ENCODE measurements around the gene ROR2. TPM values are rescaled to one million over a fixed set of nuclear protein-coding genes. Genes with fewer than 3 reads are reported as not detected.

The ROR2 gene
- total RNA-seq, 1 experiment from 2014 or later: 0.68 TPM

- H3K9me3 ChIP-seq: no peaks in the 10 kb centered on the region
- Mint-ChIP-seq H3K4me3 (ENCODE audit: unreplicated experiment) (no peak overlapping the region), H3K9me3 (ENCODE audit: unreplicated experiment) (no peaks in the 10 kb centered on the region), H3K27ac (ENCODE audit: unreplicated experiment) (no peak overlapping the region), H3K27me3 (ENCODE audit: insufficient read depth, unreplicated experiment) (peaks cover 3% of the 10 kb centered on the region), H3K36me3 (ENCODE audit: insufficient read depth, unreplicated experiment) (no peaks in the 10 kb centered on the region), H3K4me1 (ENCODE audit: low read depth, unreplicated experiment) (no peaks in the 10 kb centered on the region)
- POLR2A ChIA-PET: no interaction called here
- H3K27me3 ChIP-seq (replicated peaks; ENCODE audit: control insufficient read depth, insufficient read depth, low read length): no peaks in the 10 kb centered on the region
- intact Hi-C loops (cut with micrococcal nuclease; ENCODE audit: unreplicated experiment): no loop called here
- no peak overlapping the region for H3K4me3 ChIP-seq (ENCODE audit: low read depth, low read length)
- TF ChIP-seq CTCF (IDR thresholded peaks at IDR 0.05; ENCODE audit: insufficient read depth in 1 of 2, low read depth in 1 of 2, low read length in 1 of 2, severe bottlenecking in 1 of 2, unreplicated experiment in 1 of 2): no peak
- CTCF ChIA-PET: no interaction called here
- no peaks in the 10 kb centered on the region for H3K36me3 ChIP-seq (ENCODE audit: control insufficient read depth, insufficient read depth, low read length)
- H3K4me1 ChIP-seq: no peaks in the 10 kb centered on the region
- BruUV-seq (replicated peaks): no TSS peak
- DNase-seq: no peak
Measured at GRCh38 chr9:91825866-91826265, 124.2 kb downstream of the ROR2 start.

- Histone ChIP-seq H3K4me3 (ENCODE audit: low read depth, low read length) (no peak overlapping the region), H3K36me3 (ENCODE audit: control insufficient read depth, insufficient read depth, low read length) (no peaks in the 10 kb centered on the region), H3K9me3 (no peaks in the 10 kb centered on the region), H3K27me3 (replicated peaks; ENCODE audit: control insufficient read depth, insufficient read depth, low read length) (no peaks in the 10 kb centered on the region), H3K4me1 (no peaks in the 10 kb centered on the region)
- TF ChIP-seq CTCF (IDR thresholded peaks at IDR 0.05; ENCODE audit: insufficient read depth in 1 of 2, low read depth in 1 of 2, low read length in 1 of 2, severe bottlenecking in 1 of 2, unreplicated experiment in 1 of 2): no peak
- H3K27me3 Mint-ChIP-seq (ENCODE audit: insufficient read depth, unreplicated experiment): peaks cover 3% of the 10 kb centered on the region
- H3K4me3 Mint-ChIP-seq (ENCODE audit: unreplicated experiment): no peak overlapping the region
- ChIA-PET CTCF (no interaction called here), POLR2A (no interaction called here)
- H3K36me3 Mint-ChIP-seq (ENCODE audit: insufficient read depth, unreplicated experiment): no peaks in the 10 kb centered on the region
- intact Hi-C loops (cut with micrococcal nuclease; ENCODE audit: unreplicated experiment): no loop called here
- no peak for DNase-seq
- H3K4me1 Mint-ChIP-seq (ENCODE audit: low read depth, unreplicated experiment): no peaks in the 10 kb centered on the region
- H3K27ac Mint-ChIP-seq (ENCODE audit: unreplicated experiment): no peak overlapping the region
- H3K9me3 Mint-ChIP-seq (ENCODE audit: unreplicated experiment): no peaks in the 10 kb centered on the region
- no TSS peak for BruUV-seq (replicated peaks)
Measured at GRCh38 chr9:91825422-91825821, 124.6 kb downstream of the ROR2 start.

GRCh38 chr9:91824601-91825305 lies 125.3 kb downstream of the ROR2 start:
- H3K36me3 ChIP-seq (ENCODE audit: control insufficient read depth, insufficient read depth, low read length): no peaks in the 10 kb centered on the region
- Mint-ChIP-seq H3K27me3 (ENCODE audit: insufficient read depth, unreplicated experiment) (peaks cover 3% of the 10 kb centered on the region), H3K27ac (ENCODE audit: unreplicated experiment) (no peak overlapping the region), H3K9me3 (ENCODE audit: unreplicated experiment) (no peaks in the 10 kb centered on the region), H3K36me3 (ENCODE audit: insufficient read depth, unreplicated experiment) (no peaks in the 10 kb centered on the region), H3K4me3 (ENCODE audit: unreplicated experiment) (no peak overlapping the region), H3K4me1 (ENCODE audit: low read depth, unreplicated experiment) (no peaks in the 10 kb centered on the region)
- POLR2A ChIA-PET: no interaction called here
- H3K4me1 ChIP-seq: no peaks in the 10 kb centered on the region
- intact Hi-C loops (cut with micrococcal nuclease; ENCODE audit: unreplicated experiment): no loop called here
- H3K9me3 ChIP-seq: no peaks in the 10 kb centered on the region
- no peak for DNase-seq
- CTCF ChIA-PET: no interaction called here
- TF ChIP-seq CTCF (IDR thresholded peaks at IDR 0.05; ENCODE audit: insufficient read depth in 1 of 2, low read depth in 1 of 2, low read length in 1 of 2, severe bottlenecking in 1 of 2, unreplicated experiment in 1 of 2): no peak
- no TSS peak for BruUV-seq (replicated peaks)
- H3K4me3 ChIP-seq (ENCODE audit: low read depth, low read length): no peak overlapping the region
- H3K27me3 ChIP-seq (replicated peaks; ENCODE audit: control insufficient read depth, insufficient read depth, low read length): no peaks in the 10 kb centered on the region
